PC-3 (cell line): Measurements from ENCODE around the gene CDH22. TPM values are rescaled to one million over a fixed set of nuclear protein-coding genes. Genes with fewer than 3 reads are reported as not detected.

Experiments used
- ATAC-seq: fragments of 200-7000 bp; cut with Tn5 transposase; 2 replicates; pipeline ENCODE4 v1.9.1; 2020; ENCODE audit warnings: mild to moderate bottlenecking, moderate library complexity
- BruUV-seq: library from RNA; stranded (reverse); fragments of 400-500 nt; replicated peaks from 2 replicates; lab custom pipeline; 2021; lab: Mats Ljungman, UMichigan
- CTCF ChIA-PET: fragments of 300-600 bp; sonication (Branson Sonifier 250); formaldehyde crosslinking; loops from one replicate; lab custom pipeline; 2022; ENCODE audit warnings: antibody characterized with exemption; lab: Charles Lee
- POLR2A ChIA-PET: fragments of 300-600 bp; sonication (Branson Sonifier 250); formaldehyde crosslinking; loops from one replicate; lab custom pipeline; 2022; ENCODE audit warnings: antibody characterized with exemption; ENCODE audit not compliant: unreplicated experiment; lab: Charles Lee
- DNase-seq: peaks from one replicate; pipeline ENCODE4 v3.0.0-alpha.2; 2015
- H2AFZ ChIP-seq: fragments of 300-600 bp; sonication (generic); 2 replicates; pipeline ENCODE4 v1.6.0; 2016; ENCODE audit warnings: antibody characterized with exemption, low read length
- H3F3A ChIP-seq: fragments of 300-600 bp; sonication (generic); one replicate; pipeline ENCODE4 v1.6.0; 2017; ENCODE audit warnings: antibody characterized with exemption, low read length, control low read depth, mild to moderate bottlenecking; ENCODE audit not compliant: unreplicated experiment
- H3K27ac ChIP-seq: fragments of 300-600 bp; sonication (generic); 2 replicates; pipeline ENCODE4 v1.5.1; 2016; ENCODE audit warnings: mild to moderate bottlenecking, low read length
- H3K27me3 ChIP-seq: fragments of 300-600 bp; sonication (generic); 2 replicates; pipeline ENCODE4 v1.6.1; 2016; ENCODE audit warnings: low read length, mixed read lengths
- H3K36me3 ChIP-seq: fragments of 300-600 bp; sonication (generic); 2 replicates; pipeline ENCODE4 v1.6.1; 2016; ENCODE audit warnings: low read depth, mixed run types, low read length, mixed read lengths
- H3K4me1 ChIP-seq: fragments of 300-600 bp; sonication (generic); 2 replicates; pipeline ENCODE4 v1.5.1; 2016; ENCODE audit warnings: low read length; ENCODE audit not compliant: insufficient read depth
- H3K4me2 ChIP-seq: fragments of 300-600 bp; sonication (generic); 2 replicates; pipeline ENCODE4 v1.6.0; 2016; ENCODE audit warnings: low read length
- H3K4me3 ChIP-seq: fragments of 300-600 bp; sonication (generic); 2 replicates; pipeline ENCODE4 v1.5.1; 2016; ENCODE audit warnings: mild to moderate bottlenecking, low read length, mixed read lengths
- H3K79me2 ChIP-seq: fragments of 300-600 bp; sonication (generic); 2 replicates; pipeline ENCODE4 v1.6.1; 2017; ENCODE audit warnings: low read length, mixed read lengths
- H3K9ac ChIP-seq: fragments of 300-600 bp; sonication (generic); 2 replicates; pipeline ENCODE4 v1.6.0; 2016; ENCODE audit warnings: mild to moderate bottlenecking, low read length
- H3K9me2 ChIP-seq: fragments of 300-600 bp; sonication (generic); replicated peaks from 2 replicates; pipeline ENCODE4 v1.6.1; 2016; ENCODE audit warnings: mixed run types, low read length, mixed read lengths
- H3K9me3 ChIP-seq: fragments of 300-600 bp; sonication (generic); 2 replicates; pipeline ENCODE4 v1.6.1; 2016; ENCODE audit warnings: low read length, mixed read lengths
- H4K20me1 ChIP-seq: fragments of 300-600 bp; sonication (generic); 2 replicates; pipeline ENCODE4 v1.6.1; 2016; ENCODE audit warnings: low read length, mixed read lengths
- CTCF ChIP-seq: fragments of 300-600 bp; sonication (generic); conservative IDR thresholded peaks from 2 replicates; pipeline ENCODE4 v1.5.1; 2017; ENCODE audit warnings: antibody characterized with exemption, low read depth, mild to moderate bottlenecking, low read length
- EZH2 ChIP-seq: fragments of 300-600 bp; sonication (generic); IDR thresholded peaks from one replicate; pipeline ENCODE4 v1.6.1; 2017; ENCODE audit warnings: antibody characterized with exemption, mild to moderate bottlenecking, low read length; ENCODE audit not compliant: unreplicated experiment
- EZH2phosphoT487 ChIP-seq: fragments of 300-600 bp; sonication (generic); IDR thresholded peaks from 2 replicates; pipeline ENCODE4 v1.6.1; 2018; ENCODE audit warnings: mild to moderate bottlenecking, antibody characterized with exemption, low read length, borderline replicate concordance
- intact Hi-C: fragments of 100-400 bp; cut with micrococcal nuclease; formaldehyde crosslinking; loops from 2 replicates; pipeline ENCODE4 v1.9.0; 2023
- total RNA-seq: library from RNA; depleted of rRNA; stranded (reverse); fragments of >200 nt; gene quantifications from 2 replicates; pipeline ENCODE4 v1.2.3, GENCODE V29; 2014

The CDH22 gene
- total RNA-seq, 1 experiment from 2014 or later: not detected

- DNase-seq: no peak
- Histone ChIP-seq H3K9me2 (no peaks in the 10 kb centered on the region), H3K4me1 (peaks cover 10% of the 10 kb centered on the region), H4K20me1 (no peaks in the 10 kb centered on the region), H3K4me3 (no peak overlapping the region), H2AFZ (no peak overlapping the region), H3K27me3 (peaks cover 30% of the 10 kb centered on the region), H3K9ac (no peak overlapping the region), H3K4me2 (no peak overlapping the region), H3F3A (no peaks in the 10 kb centered on the region), H3K9me3 (no peaks in the 10 kb centered on the region), H3K36me3 (no peaks in the 10 kb centered on the region), H3K79me2 (no peaks in the 10 kb centered on the region), H3K27ac (no peak overlapping the region)
- ATAC-seq: no peak
- intact Hi-C loops: no loop called here
- POLR2A ChIA-PET: no interaction called here
- CTCF ChIA-PET: no interaction called here
- BruUV-seq: no TSS peak
- no peak for TF ChIP-seq EZH2
Observed at GRCh38 chr20:46207793-46208192, 100.5 kb downstream of the CDH22 start.

GRCh38 chr20:46206992-46207549 lies 101.2 kb downstream of the CDH22 start:
- no peak for DNase-seq

DNA sequence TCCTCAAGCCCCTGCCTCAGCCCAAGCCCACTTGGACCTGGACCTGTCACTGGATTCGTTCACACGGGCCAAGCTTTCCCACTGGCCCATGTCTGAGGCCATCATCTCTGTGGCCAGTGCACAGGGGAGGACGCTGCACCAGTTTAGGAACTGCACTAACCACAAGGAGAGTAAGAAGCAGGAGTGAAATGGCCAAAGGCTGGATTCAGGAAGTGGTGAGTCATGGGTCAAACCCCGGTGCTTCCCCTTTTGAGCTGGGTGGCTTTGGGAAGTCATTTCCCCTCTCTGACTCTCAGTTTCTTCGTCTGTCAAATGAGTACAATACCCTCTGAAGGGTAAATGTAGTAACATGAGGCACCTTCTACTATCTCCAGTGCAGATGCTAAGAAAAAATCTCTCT lies 102.3 kb downstream of the CDH22 start:
- no peak overlapping the region for H3K4me2 ChIP-seq
- H3K36me3 ChIP-seq: no peaks in the 10 kb centered on the region
- no peak overlapping the region for H3K27ac ChIP-seq
- peak; percentile 68 for DNase-seq
- no peaks in the 10 kb centered on the region for H3F3A ChIP-seq
- intact Hi-C loops: no loop called here
- peaks cover 10% of the 10 kb centered on the region for H3K4me1 ChIP-seq
- no peaks in the 10 kb centered on the region for H3K9me2 ChIP-seq
- H3K9me3 ChIP-seq: no peaks in the 10 kb centered on the region
- ChIA-PET CTCF (no interaction called here), POLR2A (no interaction called here)
- TF ChIP-seq CTCF: no peak
- TF ChIP-seq EZH2phosphoT487: no peak
- TF ChIP-seq EZH2: no peak
- H3K27me3 ChIP-seq: peaks cover 30% of the 10 kb centered on the region
- H3K4me3 ChIP-seq: no peak overlapping the region
- H3K9ac ChIP-seq: no peak overlapping the region
- no peaks in the 10 kb centered on the region for H4K20me1 ChIP-seq
- peak; percentile 84 for ATAC-seq
- BruUV-seq: no TSS peak
- H3K79me2 ChIP-seq: no peaks in the 10 kb centered on the region
- no peak overlapping the region for H2AFZ ChIP-seq

More at GRCh38 chr20:46206992-46207549, 101.2 kb downstream of the CDH22 start:
- H3F3A ChIP-seq: no peaks in the 10 kb centered on the region
- H3K9me2 ChIP-seq: no peaks in the 10 kb centered on the region
- H3K4me3 ChIP-seq: no peak overlapping the region
- intact Hi-C loops: no loop called here
- no peaks in the 10 kb centered on the region for H3K36me3 ChIP-seq
- ChIA-PET POLR2A (no interaction called here), CTCF (no interaction called here)
- H3K27me3 ChIP-seq: peaks cover 32% of the 10 kb centered on the region
- H3K27ac ChIP-seq: no peak overlapping the region
- no peaks in the 10 kb centered on the region for H3K9me3 ChIP-seq
- TF ChIP-seq CTCF: no peak
- TF ChIP-seq EZH2phosphoT487: no peak
- no peak for ATAC-seq
- H2AFZ ChIP-seq: no peak overlapping the region
- no peak overlapping the region for H3K4me2 ChIP-seq
- BruUV-seq: no TSS peak
- peaks cover 10% of the 10 kb centered on the region for H3K4me1 ChIP-seq
- no peaks in the 10 kb centered on the region for H4K20me1 ChIP-seq
- H3K9ac ChIP-seq: no peak overlapping the region
- no peaks in the 10 kb centered on the region for H3K79me2 ChIP-seq
